Fibroblast of pulmonary artery (primary cell): ENCODE results near the gene ARMC3.

Experiments
- DNase-seq: peaks from one replicate; pipeline ENCODE4 v3.0.0-alpha.2; 2010; ENCODE audit warnings: low read depth
- H3K4me3 ChIP-seq: replicated peaks from 2 replicates; pipeline ENCODE4 v1.5.1; 2011; ENCODE audit warnings: low read depth, mild to moderate bottlenecking, control low read depth, low read length, moderate library complexity
- CTCF ChIP-seq: IDR thresholded peaks from 2 replicates; pipeline ENCODE4 v1.5.1; 2011; ENCODE audit warnings: mild to moderate bottlenecking, control low read depth, low read length, inconsistent platforms; ENCODE audit errors: missing control alignments

ARMC3 gene

GRCh38 chr10:22927661-22928403 lies at the start of gene ARMC3:
TSS of gene ARMC3 (plus strand) at chr10:22928053. CDS start at chr10:22931997, 3,944 bp downstream.
- TF ChIP-seq CTCF: no peak
- peak within 1 kb of the TSS; percentile 54 for H3K4me3 ChIP-seq
- peak; percentile 49 for DNase-seq

- TF ChIP-seq CTCF: no peak
Measured at GRCh38 chr10:22891797-22892196, 36.1 kb upstream of the ARMC3 start.

GRCh38 chr10:22893781-22894180 lies 34.1 kb upstream of the ARMC3 start:
- no peak overlapping the region for H3K4me3 ChIP-seq
- no peak for DNase-seq
- no peak for TF ChIP-seq CTCF

More at GRCh38 chr10:22891797-22892196, 36.1 kb upstream of the ARMC3 start:
- H3K4me3 ChIP-seq: no peak overlapping the region
- no peak for DNase-seq

GRCh38 chr10:22894714-22895113 lies 33.1 kb upstream of the ARMC3 start:
- DNase-seq: no peak
- no peak for TF ChIP-seq CTCF
- H3K4me3 ChIP-seq: no peak overlapping the region

GRCh38 chr10:22895252-22895651 lies 32.6 kb upstream of the ARMC3 start:
- DNase-seq: no peak

GRCh38 chr10:22897371-22897770 lies 30.5 kb upstream of the ARMC3 start:
- DNase-seq: no peak
- no peak for TF ChIP-seq CTCF
- H3K4me3 ChIP-seq: no peak overlapping the region

More at GRCh38 chr10:22895252-22895651, 32.6 kb upstream of the ARMC3 start:
- TF ChIP-seq CTCF: no peak
- no peak overlapping the region for H3K4me3 ChIP-seq

- no peak for TF ChIP-seq CTCF
- no peak overlapping the region for H3K4me3 ChIP-seq
- DNase-seq: no peak
Measured at GRCh38 chr10:22899307-22899706, 28.5 kb upstream of the ARMC3 start.
